Inferior parietal cortex (tissue), 1 donor: ENCODE measurements around the gene MAGEC1.
"Not testable (repeated sequence)": the region's sequence is repeated elsewhere in the genome, so short reads cannot be mapped to it uniquely, and the experiment has no call there.

ENCODE experiments used
- DNase-seq: peaks from one replicate; pipeline ENCODE4 v3.0.0-alpha.2; 2016; ENCODE audit errors: extremely low spot score

The MAGEC1 gene

GRCh38 chrX:141903400-141904155 is at the start of gene MAGEC1:
Gene MAGEC1 (plus strand): TSS chrX:141903894. CDS start chrX:141905073, 1,179 bp downstream.
- DNase-seq, result no peak

- DNase-seq, result no peak
Measured at GRCh38 chrX:141857479-141857878, 46.2 kb upstream of the MAGEC1 start.

GRCh38 chrX:141879616-141880015 is 24.1 kb upstream of the MAGEC1 start:
- no peak for DNase-seq

- not testable (repeated sequence) for DNase-seq
Measured at GRCh38 chrX:141888811-141889210, 14.9 kb upstream of the MAGEC1 start.

GRCh38 chrX:141894733-141895132 is 9.0 kb upstream of the MAGEC1 start:
- no peak for DNase-seq

- DNase-seq, result no peak
Measured at GRCh38 chrX:141897690-141898089, 6.0 kb upstream of the MAGEC1 start.

- no peak for DNase-seq
Measured at GRCh38 chrX:141902366-141902765, 1.3 kb upstream of the MAGEC1 start.

GRCh38 chrX:141904262-141904661 is 568 bp downstream of the MAGEC1 start:
- DNase-seq, result no peak

- no peak for DNase-seq
Measured at GRCh38 chrX:141917801-141918200, 14.1 kb downstream of the MAGEC1 start.

GRCh38 chrX:141924293-141924692 is 20.6 kb downstream of the MAGEC1 start:
- DNase-seq, result no peak

GRCh38 chrX:141928432-141928831 is 24.7 kb downstream of the MAGEC1 start:
- no peak for DNase-seq

- no peak for DNase-seq
Measured at GRCh38 chrX:141934059-141934641, 30.5 kb downstream of the MAGEC1 start.

GRCh38 chrX:141935645-141936044 is 32.0 kb downstream of the MAGEC1 start:
- no peak for DNase-seq

- DNase-seq, result peak; percentile 20
Measured at GRCh38 chrX:141936080-141936479, 32.4 kb downstream of the MAGEC1 start.

GRCh38 chrX:141941234-141941633 is 37.5 kb downstream of the MAGEC1 start:
- DNase-seq, result no peak

- DNase-seq, result no peak
Measured at GRCh38 chrX:141945426-141945825, 41.7 kb downstream of the MAGEC1 start.

GRCh38 chrX:141947350-141947749 is 43.7 kb downstream of the MAGEC1 start:
- no peak for DNase-seq

GRCh38 chrX:141952603-141953002 is 48.9 kb downstream of the MAGEC1 start:
- DNase-seq, result no peak

GRCh38 chrX:141958675-141959074 is 55.0 kb downstream of the MAGEC1 start:
- DNase-seq, result no peak
